Lower leg skin (tissue), 3 donors: ENCODE measurements around the gene TRIM75.

Experiments
- POLR2A ChIP-seq, 2 donors: fragments of 450-650 bp; IDR thresholded peaks; one replicate each; pipeline ENCODE4 v1.6.1; 2016 to 2017; ENCODE audit warnings: antibody characterized with exemption in 2 of 2, mild to moderate bottlenecking in 1 of 2, moderate library complexity in 1 of 2
- TF ChIP-seq, protein P1 (sequence below), 3 donors: fragments of 450-650 bp; IDR thresholded peaks; one replicate each; pipeline ENCODE4 v1.5.1; 2016; ENCODE audit warnings: antibody characterized with exemption in 3 of 3, mild to moderate bottlenecking in 3 of 3, moderate library complexity in 2 of 3

GRCh38 chr4:165095291-165095690 lies 41.6 kb downstream of the TRIM75 start:
- TF ChIP-seq, protein P1, sequence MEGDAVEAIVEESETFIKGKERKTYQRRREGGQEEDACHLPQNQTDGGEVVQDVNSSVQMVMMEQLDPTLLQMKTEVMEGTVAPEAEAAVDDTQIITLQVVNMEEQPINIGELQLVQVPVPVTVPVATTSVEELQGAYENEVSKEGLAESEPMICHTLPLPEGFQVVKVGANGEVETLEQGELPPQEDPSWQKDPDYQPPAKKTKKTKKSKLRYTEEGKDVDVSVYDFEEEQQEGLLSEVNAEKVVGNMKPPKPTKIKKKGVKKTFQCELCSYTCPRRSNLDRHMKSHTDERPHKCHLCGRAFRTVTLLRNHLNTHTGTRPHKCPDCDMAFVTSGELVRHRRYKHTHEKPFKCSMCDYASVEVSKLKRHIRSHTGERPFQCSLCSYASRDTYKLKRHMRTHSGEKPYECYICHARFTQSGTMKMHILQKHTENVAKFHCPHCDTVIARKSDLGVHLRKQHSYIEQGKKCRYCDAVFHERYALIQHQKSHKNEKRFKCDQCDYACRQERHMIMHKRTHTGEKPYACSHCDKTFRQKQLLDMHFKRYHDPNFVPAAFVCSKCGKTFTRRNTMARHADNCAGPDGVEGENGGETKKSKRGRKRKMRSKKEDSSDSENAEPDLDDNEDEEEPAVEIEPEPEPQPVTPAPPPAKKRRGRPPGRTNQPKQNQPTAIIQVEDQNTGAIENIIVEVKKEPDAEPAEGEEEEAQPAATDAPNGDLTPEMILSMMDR (IDR thresholded peaks at IDR 0.05): no peak
- no peak for TF ChIP-seq POLR2A (IDR thresholded peaks at IDR 0.05)
